C4-2B (cell line): Measurements from ENCODE around the gene SMR3A.

Source experiments
- H3K27ac ChIP-seq: fragments of 450-650 bp; 2 replicates; pipeline ENCODE4 v1.5.1; 2017
- ZFX ChIP-seq: fragments of 450-650 bp; IDR thresholded peaks from 2 replicates; pipeline ENCODE4 v1.6.1; 2017
- TF ChIP-seq, protein P1 (sequence below): fragments of 450-650 bp; conservative IDR thresholded peaks from 2 replicates; pipeline ENCODE4 v1.5.1; 2017; ENCODE audit warnings: mild to moderate bottlenecking

Gene SMR3A

GRCh38 chr4:70356185-70356584 lies 4.4 kb upstream of the SMR3A start:
- TF ChIP-seq ZFX = no peak
- TF ChIP-seq, protein P1, sequence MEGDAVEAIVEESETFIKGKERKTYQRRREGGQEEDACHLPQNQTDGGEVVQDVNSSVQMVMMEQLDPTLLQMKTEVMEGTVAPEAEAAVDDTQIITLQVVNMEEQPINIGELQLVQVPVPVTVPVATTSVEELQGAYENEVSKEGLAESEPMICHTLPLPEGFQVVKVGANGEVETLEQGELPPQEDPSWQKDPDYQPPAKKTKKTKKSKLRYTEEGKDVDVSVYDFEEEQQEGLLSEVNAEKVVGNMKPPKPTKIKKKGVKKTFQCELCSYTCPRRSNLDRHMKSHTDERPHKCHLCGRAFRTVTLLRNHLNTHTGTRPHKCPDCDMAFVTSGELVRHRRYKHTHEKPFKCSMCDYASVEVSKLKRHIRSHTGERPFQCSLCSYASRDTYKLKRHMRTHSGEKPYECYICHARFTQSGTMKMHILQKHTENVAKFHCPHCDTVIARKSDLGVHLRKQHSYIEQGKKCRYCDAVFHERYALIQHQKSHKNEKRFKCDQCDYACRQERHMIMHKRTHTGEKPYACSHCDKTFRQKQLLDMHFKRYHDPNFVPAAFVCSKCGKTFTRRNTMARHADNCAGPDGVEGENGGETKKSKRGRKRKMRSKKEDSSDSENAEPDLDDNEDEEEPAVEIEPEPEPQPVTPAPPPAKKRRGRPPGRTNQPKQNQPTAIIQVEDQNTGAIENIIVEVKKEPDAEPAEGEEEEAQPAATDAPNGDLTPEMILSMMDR = no peak
- no peak overlapping the region for H3K27ac ChIP-seq

- no peak overlapping the region for H3K27ac ChIP-seq
- TF ChIP-seq ZFX = no peak
- TF ChIP-seq, protein P1 = no peak
Measured at GRCh38 chr4:70359115-70359661, 1.4 kb upstream of the SMR3A start.

DNA sequence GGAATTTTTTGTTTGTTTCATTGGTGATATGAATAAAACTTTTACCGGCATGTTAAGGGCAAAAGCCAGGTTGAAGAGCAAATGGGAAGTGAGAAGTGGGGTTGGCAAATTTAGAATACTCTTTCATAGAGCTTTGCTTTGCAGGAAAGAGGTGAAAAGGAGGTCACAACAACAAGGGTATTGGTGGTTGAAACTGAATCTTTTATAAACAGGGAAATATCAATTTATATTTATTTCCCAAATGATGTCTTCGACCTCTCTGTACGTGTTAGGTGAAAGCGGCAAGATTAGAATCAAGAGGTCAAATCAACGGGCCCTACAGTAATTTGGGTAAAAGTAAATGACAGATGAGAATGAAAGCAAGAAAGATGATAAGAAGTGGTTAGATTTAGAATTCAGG lies 3.4 kb downstream of the SMR3A start:
- H3K27ac ChIP-seq = no peak overlapping the region
- no peak for TF ChIP-seq ZFX
- TF ChIP-seq, protein P1 = no peak

GRCh38 chr4:70365479-70365878 lies 4.9 kb downstream of the SMR3A start:
- H3K27ac ChIP-seq = no peak overlapping the region
- TF ChIP-seq, protein P1 = no peak
- TF ChIP-seq ZFX = no peak

- no peak for TF ChIP-seq ZFX
- no peak overlapping the region for H3K27ac ChIP-seq
Measured at GRCh38 chr4:70367813-70368212, 7.3 kb downstream of the SMR3A start.

GRCh38 chr4:70371987-70372386 lies 11.4 kb downstream of the SMR3A start:
- no peak for TF ChIP-seq ZFX
- TF ChIP-seq, protein P1 = no peak

DNA sequence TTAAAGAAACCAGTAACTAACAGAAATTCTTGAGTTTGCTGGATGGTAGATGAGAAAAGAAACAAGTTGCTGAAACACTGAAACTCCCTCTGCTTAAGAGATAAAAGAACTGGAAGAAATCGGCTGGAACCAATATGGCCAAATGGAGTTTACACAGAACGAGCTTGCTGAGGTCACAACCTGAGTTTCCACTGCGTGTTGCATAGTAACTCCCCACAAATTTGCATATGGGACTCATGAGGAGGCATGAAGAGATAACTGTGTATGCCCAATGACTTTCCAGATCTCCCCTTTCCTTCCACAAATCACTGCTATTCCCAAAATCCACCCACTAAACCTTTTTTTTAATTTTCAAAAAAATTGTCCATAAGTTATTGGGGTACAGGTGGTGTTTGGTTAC lies 12.2 kb downstream of the SMR3A start:
- no peak for TF ChIP-seq ZFX
- TF ChIP-seq, protein P1 = no peak
- H3K27ac ChIP-seq = no peak overlapping the region

More at GRCh38 chr4:70371987-70372386, 11.4 kb downstream of the SMR3A start:
- no peak overlapping the region for H3K27ac ChIP-seq

- TF ChIP-seq, protein P1 = no peak
- TF ChIP-seq ZFX = no peak
- H3K27ac ChIP-seq = no peak overlapping the region
Measured at GRCh38 chr4:70380578-70380977, 20.0 kb downstream of the SMR3A start.
